Stimulated activated CD4-positive, alpha-beta T cell treated with anti-CD3 and anti-CD28 coated beads, Interleukin-15, amount 100 ng/mL, for 1 hour (primary cell): Measurements from ENCODE around the gene CCDC88C.
"Not testable (repeated sequence)": the region's sequence is repeated elsewhere in the genome, so short reads cannot be mapped to it uniquely, and the experiment has no call there.

Source experiments
- DNase-seq, 2 donors: peaks; one replicate each; pipeline ENCODE4 v3.0.0-alpha.2; 2020; ENCODE audit warnings: low read depth in 1 of 2, low spot score in 1 of 2

The CCDC88C gene, protein sequence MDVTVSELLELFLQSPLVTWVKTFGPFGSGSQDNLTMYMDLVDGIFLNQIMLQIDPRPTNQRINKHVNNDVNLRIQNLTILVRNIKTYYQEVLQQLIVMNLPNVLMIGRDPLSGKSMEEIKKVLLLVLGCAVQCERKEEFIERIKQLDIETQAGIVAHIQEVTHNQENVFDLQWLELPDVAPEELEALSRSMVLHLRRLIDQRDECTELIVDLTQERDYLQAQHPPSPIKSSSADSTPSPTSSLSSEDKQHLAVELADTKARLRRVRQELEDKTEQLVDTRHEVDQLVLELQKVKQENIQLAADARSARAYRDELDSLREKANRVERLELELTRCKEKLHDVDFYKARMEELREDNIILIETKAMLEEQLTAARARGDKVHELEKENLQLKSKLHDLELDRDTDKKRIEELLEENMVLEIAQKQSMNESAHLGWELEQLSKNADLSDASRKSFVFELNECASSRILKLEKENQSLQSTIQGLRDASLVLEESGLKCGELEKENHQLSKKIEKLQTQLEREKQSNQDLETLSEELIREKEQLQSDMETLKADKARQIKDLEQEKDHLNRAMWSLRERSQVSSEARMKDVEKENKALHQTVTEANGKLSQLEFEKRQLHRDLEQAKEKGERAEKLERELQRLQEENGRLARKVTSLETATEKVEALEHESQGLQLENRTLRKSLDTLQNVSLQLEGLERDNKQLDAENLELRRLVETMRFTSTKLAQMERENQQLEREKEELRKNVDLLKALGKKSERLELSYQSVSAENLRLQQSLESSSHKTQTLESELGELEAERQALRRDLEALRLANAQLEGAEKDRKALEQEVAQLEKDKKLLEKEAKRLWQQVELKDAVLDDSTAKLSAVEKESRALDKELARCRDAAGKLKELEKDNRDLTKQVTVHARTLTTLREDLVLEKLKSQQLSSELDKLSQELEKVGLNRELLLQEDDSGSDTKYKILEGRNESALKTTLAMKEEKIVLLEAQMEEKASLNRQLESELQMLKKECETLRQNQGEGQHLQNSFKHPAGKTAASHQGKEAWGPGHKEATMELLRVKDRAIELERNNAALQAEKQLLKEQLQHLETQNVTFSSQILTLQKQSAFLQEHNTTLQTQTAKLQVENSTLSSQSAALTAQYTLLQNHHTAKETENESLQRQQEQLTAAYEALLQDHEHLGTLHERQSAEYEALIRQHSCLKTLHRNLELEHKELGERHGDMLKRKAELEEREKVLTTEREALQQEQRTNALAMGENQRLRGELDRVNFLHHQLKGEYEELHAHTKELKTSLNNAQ (N-terminal part only)

DNA sequence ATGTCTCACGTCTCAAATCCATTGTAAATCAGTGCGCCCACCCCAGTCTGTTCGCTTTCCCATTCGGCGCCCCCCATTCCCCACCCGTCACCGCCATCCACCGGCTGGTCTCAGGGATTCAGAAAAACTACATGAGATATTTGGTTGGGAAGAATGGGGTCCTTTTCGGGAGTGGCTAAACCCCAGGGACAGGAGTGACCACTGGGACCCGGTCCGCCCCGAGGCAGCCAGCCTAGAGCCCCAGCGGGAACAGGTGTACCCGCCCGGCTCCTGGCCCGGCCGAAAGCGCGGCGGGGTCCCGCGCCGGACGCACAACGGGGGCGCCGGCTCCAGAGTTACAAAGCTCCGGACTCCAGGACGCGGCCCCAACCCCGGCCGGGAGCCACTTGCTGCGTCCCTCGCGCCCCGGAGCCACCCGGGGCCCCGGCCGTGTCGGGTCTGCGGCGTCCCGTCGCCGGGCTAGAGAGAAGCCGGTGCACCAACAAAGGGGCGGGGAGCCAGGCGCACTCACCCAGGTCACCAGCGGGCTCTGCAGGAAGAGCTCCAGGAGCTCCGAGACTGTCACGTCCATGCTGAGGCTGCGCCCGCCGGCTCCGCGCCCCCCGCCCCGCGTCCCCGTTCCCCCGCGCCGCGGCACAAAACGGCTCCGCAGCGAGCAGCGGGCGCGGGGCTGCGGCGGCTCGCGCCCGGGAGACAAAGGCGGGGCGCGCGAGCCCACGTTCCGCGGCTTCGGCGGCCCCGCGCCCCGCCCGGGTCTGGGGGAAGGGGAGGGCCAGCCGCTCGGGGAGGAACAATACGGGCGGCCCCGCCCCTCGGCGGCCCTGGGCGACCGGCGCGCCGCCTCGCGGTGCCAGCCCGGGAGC lies at the start of gene CCDC88C:
CCDC88C (minus strand) TSS at position 701 of the 863 bp plus-strand sequence; CDS start at position 571, 130 bp downstream.
- DNase-seq, result peak; percentile 62 to 76

DNA sequence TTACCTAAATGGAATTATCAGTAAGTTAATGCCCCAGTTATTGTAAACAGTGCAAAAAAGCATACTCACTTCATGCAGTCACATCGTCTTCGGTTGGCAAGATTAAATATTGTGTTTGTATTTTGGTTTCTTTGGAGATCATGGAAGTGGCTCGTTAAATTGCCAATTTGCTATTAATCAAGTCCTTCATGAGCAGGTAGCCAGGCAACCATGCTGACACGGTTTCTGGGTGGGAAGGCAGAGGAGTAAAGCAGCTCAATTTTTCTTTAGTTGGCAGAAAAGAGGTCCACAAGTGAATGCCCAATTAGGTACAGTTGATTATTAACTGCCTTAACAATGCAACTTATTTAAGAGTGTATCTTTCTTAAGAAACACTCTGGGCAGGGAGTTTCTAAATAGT lies 48.6 kb upstream of the CCDC88C start:
- DNase-seq, result no peak

DNA sequence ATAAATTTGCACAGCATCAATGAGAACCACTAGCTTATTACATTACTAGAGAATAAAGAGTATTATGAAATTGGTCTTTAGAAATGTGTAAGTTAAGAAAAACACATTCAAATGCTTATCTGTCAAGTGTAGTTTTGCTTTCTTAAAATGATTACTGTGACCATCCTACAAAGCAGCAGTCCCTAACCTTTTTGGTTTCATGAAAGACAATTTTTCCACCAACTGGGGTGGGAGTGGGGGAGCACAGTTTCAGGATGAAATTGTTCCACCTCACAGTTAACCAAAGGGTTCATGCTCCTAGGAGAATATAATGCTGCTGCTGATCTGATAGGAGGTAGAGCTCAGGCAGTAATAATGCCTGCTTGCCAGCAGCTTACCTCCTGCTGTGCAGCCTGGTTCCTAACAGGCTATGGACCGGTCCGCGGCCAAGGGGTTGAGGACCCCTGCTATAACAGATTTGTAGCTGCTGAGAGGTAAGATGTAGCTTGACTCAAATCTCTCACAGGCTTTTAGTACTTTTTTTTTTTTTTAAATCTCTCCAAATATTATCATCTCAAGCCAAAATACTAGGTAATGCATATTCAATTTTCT lies 47.1 kb upstream of the CCDC88C start:
- DNase-seq, result no peak

DNA sequence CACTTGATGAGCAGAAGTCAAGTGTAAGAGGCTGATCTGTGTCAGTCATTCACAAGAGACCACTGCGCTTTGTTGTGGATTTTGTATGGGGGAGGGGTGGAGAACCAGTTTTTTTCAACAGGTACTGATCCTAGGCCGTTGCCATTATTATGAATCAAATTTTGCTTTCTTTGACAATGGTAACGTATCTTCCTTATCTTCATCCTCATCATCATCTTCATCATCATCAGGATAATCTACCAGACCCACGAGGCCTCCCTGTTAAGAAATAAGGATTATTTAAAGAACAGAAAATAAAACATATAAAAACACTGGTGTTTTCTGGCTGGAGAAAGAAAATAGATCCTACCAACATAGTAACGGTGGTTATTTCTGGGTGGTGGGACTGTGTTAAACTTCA lies 41.0 kb upstream of the CCDC88C start:
- no peak for DNase-seq

DNA sequence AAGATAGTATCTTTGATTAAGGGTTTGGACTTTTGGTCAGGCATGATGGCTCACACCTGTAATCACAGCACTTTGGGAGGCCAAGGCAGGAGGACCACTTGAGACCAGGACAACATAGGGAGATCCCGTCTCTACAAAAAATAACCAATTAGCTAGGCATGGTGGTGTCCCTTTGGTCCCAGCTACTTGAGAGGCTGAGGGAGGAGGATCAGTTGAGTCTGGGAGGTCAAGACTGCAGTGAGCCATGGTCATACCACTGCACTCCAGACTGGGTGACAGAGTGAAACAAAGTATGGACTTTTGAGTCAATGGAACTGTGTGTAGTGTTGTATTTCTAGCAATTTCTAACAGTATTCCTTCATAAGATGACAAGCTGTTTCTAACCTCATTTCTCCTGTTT lies 38.7 kb upstream of the CCDC88C start:
- DNase-seq, result no peak

DNA sequence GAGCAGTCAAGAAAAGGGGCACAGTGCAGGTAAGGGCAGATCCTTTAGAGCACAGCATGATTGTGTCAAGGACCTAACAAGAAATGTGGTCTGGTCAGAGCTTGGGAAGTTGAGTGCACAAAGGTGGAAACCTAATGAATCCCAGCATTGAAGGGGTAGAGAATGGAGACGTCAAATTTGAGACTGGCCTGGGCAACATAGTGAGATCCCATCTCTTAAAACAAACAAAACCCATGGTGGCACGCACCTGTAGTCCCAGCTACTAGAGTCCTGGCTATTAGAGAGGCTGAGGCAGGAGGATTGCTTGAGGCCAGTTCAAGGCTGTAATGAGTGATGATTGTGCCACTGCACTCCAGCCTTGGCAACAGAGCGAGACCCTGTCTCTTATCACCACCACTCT lies 37.0 kb upstream of the CCDC88C start:
- DNase-seq, result no peak

DNA sequence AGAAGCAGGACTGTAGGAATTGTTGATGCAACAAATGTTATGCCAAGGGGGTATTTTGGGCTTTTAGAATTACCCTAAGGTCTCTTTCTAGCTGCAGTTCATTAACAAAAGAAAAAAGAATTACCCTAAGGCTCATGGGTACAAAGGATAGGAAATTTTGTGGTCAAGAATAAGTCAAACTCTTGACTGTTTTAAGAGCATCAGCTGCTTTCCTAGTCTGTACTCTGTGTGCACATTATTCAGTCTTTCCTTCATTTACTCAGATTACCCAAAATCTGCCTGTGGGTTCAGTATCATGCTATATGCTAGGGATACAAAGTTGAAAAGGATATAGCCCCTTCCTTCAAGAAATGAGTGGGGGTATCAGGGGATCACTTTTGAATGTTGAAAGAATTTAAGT lies 36.5 kb upstream of the CCDC88C start:
- DNase-seq, result no peak

DNA sequence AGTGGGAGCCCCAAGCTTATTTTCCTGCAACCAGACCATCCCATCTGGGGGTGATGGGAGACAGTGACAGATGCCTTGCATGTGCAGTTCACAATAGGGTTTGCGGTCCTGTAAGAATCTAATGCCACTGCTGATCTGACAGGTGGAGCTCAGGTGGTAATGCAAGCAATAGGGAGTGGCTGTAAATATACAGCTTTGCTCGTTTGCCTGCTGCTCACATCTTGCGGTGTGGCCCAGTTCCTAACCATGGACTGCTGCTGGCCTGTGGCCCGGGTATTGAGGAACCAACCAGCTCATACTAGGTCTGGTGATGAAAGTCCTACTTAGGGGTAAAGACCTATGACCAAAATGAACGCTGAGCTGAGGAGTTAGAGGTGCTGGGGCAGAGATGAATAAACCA lies 36.1 kb upstream of the CCDC88C start:
- no peak for DNase-seq

DNA sequence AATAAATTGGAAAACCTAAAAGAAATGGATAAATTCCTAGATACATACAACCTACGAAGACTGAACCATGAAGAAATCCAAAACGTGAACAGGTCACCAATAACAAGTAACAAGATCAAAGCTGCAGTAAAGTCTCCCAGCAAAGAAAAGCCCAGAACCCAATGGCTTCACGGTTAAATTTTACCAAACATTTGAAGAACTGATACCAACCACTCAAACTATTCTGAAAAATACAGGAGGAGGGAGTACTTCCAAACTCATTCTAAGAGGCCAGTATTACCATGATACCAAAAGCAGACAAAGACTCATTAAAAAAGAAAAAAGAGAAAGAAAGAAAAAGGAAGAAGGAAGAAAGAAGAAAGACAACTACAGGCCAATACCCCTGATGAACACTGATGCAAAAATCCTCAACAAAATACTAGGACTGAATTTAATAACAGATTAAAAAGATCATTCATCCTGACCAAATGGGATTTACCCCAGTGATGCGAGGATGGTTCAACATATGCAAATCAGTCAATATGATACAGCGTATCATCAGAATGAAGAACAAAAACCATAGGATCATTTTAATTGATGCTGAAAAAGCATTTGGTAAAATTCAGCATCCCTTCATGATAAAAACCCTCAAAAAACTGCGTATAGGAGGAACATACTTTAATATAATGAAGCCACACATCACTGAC lies 26.9 kb upstream of the CCDC88C start:
- DNase-seq, result no peak

DNA sequence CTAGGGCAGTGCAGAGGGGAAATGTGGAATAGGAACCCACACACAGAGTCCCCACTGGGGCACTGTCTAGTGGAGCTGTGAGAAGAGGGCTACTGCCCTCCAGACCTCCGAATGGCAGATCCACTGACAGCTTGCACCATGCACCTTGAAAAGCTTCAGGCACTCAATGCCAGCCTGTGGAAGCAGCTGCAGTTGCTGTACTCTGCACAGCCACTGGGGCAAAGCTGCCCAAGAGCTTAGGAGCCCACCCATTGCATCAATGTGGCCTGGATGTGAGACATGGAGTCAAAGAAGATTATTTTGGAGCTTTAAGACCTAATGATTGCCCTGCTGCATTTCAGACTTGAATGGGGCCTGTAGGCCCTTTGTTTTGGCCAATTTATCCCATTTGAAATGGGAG lies 21.7 kb upstream of the CCDC88C start:
- no peak for DNase-seq

DNA sequence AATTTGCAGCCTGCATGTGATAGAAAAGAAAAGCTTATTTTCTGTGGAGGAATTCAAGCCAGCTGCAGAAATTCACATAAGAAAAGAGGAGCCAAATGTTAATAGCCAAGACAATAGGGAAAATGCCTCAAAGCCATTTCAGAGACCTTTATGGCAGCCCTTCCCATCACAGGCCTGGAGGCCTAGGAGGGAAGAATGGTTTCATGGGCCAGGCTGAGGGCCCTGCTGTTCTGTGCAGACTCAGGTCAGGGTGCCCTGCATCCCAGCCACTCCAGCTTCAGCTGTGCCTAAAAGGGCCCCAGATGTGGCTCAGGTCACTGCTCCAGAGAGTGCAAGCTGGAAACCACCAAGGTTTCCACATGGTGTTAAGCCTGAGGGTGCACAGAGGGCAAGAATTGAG lies 21.2 kb upstream of the CCDC88C start:
- DNase-seq, result no peak

DNA sequence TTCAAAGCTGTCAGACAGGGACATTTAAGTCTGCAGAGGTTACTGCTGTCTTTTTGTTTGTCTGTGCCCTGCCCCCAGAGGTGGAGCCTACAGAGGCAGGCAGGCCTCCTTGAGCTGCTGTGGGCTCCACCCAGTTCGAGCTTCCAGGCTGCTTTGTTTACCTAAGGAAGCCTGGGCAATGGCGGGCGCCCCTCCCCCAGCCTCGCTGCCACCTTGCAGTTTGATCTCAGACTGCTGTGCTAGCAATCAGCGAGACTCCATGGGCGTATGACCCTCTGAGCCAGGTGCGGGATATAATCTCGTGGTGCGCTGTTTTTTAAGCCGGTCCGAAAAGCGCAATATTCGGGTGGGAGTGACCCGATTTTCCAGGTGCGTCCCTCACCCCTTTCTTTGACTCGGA lies 18.6 kb upstream of the CCDC88C start:
- DNase-seq, result not testable (repeated sequence)

DNA sequence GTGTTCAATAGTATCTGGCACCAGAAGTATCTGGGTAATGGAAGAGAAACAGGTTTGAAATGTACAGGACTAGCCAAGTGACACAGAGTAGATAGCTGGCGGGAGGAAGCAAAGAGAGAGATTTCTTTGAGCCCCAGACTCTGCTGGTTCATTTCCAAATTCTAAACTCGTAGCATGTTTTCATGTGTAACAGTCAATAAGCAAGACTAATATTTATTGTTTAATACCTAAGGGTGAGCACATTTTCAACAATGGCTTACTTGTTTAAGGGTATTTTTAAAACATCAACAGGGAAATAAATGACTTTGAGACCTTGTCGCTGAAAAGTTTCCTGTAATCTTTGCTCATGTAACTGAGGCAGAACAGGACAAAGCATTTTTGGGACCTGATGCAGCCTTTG lies 11.8 kb upstream of the CCDC88C start:
- no peak for DNase-seq

DNA sequence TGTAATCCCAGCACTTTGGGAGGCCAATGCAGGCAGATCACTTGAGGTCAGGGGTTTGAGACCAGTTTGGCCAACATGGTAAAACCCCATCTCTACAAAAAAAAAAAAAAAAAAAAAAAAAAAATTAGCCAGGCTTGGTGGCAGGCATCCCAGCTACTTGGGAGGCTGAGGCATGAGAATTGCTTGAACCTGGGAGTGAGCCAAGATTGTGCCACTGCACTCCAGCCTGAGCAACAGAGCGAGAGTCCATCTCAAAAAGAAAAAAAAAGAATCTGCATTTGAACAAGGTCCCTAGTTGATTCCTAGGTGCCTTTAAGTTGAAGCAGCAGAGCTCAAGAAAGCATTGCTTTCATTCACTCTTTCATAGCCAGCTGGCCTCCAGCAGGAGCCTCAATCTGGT lies 11.3 kb upstream of the CCDC88C start:
- DNase-seq, result not testable (repeated sequence)

DNA sequence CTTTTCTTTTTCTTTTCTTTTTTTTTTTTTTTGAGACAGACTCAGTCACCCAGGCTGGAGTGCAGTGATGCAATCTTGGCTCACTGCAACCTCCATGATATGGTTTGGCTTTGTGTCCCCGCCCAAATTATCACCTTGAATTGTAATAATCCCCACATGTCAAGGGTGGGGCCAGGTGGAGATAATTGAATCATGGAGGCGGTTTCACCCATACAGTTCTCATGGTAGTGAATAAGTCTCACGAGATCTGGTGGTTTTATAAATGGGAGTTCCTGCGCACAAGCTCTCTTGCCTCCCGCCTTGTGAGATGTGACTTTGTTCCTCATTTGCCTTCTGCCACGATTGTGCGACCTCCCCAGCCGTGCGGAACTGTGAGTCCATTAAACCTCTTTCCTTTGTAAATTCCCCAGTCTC lies 7.9 kb upstream of the CCDC88C start:
- not testable (repeated sequence) for DNase-seq

DNA sequence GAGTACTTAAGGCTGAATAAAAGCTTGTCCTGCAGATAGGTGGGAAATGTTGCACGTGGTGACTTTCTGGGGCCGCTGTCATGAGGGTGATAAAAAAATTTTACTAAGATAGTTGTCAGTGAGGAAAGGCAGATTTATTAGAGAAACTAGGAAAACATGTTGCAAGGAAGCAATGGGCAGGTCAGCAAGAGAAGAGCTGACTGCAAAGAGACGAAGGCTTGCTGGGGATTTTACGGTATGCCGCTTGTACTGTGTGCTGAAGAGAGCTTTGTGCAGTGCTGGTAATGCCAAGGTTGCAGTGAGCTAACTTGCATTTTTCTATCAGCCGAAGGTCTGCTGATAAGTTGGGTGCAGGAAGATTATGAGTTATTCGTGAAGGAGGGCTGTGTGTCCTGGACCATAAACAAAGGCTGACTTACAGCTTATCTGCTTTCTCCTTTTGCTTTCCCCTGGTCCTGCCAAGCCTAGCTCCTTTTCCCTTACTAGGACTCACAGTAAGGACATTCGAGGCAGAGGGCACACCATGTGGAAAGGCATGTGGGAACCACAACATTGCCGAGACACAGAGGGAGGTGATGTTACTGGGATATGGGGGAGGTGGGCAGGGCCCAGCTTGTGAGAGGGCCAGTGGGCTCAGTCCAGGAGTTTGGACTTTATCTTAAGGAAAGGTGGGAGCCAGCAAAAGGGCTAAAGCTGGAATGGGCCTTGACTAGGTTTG lies 7.4 kb upstream of the CCDC88C start:
- DNase-seq, result no peak

DNA sequence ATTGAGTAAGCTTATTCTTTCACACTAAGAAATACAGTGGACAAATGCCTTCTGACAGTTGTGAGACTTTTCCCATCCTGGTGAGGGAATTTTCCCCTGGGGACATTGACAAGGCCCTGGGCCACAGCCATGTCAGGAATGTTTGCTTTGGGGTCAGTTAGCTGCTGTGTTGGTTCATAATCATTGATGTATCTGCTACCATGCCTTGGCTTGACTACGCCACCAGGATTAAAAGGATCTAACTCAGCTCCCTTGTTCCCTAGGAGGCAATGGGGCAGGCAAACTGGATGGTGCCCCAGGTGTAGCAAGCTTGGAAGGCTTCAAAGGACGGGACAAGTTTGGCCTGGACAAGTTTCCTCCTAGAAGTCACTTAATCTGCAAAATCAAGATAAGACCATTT lies 3.1 kb upstream of the CCDC88C start:
- DNase-seq, result no peak

DNA sequence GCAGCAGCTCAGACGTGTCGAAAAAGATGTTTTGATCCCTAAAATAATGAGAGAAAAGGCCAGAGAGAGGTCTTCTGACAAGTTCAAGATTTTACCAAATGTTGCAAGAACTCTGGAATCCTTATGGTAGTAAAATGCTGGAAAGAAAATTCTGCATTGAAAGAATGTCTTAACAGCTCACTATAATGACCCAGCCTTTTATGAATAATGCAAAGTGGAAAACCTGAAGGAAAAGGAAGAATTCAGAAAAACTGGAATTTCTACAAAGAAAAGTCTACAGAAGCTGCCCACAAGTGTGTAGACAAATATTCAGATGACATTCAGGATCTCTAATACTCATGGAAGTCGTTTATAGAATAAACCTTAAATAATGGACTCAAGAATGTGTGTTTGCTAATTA lies 1.8 kb upstream of the CCDC88C start:
- no peak for DNase-seq

DNA sequence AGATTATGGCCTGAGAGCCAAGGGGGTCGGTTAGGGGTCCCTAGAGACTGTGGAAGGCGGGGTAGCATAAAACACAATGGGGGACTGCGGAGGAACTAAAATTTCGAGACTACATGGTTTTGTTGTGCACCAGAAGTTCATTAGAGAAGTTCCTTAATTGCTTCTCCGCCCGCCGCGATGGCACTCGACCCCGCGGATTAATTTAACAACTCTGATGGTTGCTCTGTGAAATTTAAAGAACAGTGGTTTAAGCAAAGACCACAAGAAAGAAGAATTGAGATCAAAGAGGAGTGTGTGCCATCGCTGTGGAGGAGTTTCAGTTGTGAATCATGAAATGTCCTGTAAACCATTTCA lies 1.4 kb upstream of the CCDC88C start:
- peak in 1 of 2 donors; percentile 28 for DNase-seq
